ENCODE measurements around the gene PALLD. TPM values are rescaled to one million over a fixed set of nuclear protein-coding genes. Genes with fewer than 3 reads are reported as not detected.

Gene PALLD
- total RNA-seq, 1 donor from 2014 or later = 396 TPM

DNA sequence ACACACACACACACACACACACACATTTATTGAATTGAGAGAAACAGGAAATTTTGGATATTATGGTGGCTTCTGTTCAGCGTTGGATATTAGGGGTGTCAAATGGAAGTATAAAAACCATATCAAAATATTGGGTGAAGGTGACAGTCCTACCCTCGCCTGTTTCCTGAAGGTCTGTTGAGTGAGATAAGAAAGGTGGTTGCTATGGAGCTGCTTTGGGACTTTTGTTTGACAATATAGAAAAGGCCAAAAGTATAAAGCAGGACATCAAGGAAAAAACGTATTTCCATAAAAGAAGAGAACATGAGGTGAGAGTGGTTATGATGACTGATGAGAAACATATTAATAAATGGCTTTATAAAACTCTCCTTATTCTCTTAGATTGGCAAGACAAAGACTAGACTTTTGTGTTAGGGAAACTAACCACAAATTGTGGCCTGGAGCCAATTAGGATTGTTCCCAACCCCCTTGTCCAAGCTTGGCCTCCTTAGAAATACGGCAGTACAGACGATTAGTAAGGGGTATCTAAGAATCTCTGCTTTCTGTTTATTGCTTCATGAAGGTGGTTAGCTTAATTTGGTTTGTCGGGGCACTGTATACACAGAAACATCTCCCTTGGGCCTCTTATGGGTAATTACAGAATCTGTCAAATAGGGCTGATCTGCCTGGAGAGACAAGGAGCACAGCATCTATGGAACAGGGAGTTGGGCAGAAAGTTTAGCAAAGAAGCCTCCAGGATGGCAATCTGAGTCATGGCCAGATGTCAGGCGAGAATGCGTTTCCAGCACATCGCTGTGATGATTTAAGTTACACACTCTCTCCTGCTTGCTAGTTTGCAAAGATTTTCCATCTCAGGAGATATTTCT is 315.2 kb downstream of the PALLD start:
- DNase-seq (ENCODE audit: extremely low spot score, unreplicated experiment) = no peak
- Mint-ChIP-seq H3K36me3 (ENCODE audit: unreplicated experiment) (peaks cover 9% of the 10 kb centered on the region), H3K4me3 (ENCODE audit: unreplicated experiment) (peak overlapping the region; percentile 41), H3K4me1 (ENCODE audit: unreplicated experiment) (peaks cover 77% of the 10 kb centered on the region), H3K27ac (ENCODE audit: unreplicated experiment) (peak overlapping the region; percentile 95), H3K27me3 (ENCODE audit: unreplicated experiment) (no peaks in the 10 kb centered on the region), H3K9me3 (ENCODE audit: unreplicated experiment) (no peaks in the 10 kb centered on the region)
- TF ChIP-seq, protein P1, sequence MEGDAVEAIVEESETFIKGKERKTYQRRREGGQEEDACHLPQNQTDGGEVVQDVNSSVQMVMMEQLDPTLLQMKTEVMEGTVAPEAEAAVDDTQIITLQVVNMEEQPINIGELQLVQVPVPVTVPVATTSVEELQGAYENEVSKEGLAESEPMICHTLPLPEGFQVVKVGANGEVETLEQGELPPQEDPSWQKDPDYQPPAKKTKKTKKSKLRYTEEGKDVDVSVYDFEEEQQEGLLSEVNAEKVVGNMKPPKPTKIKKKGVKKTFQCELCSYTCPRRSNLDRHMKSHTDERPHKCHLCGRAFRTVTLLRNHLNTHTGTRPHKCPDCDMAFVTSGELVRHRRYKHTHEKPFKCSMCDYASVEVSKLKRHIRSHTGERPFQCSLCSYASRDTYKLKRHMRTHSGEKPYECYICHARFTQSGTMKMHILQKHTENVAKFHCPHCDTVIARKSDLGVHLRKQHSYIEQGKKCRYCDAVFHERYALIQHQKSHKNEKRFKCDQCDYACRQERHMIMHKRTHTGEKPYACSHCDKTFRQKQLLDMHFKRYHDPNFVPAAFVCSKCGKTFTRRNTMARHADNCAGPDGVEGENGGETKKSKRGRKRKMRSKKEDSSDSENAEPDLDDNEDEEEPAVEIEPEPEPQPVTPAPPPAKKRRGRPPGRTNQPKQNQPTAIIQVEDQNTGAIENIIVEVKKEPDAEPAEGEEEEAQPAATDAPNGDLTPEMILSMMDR (IDR thresholded peaks at IDR 0.05) = no peak

DNA sequence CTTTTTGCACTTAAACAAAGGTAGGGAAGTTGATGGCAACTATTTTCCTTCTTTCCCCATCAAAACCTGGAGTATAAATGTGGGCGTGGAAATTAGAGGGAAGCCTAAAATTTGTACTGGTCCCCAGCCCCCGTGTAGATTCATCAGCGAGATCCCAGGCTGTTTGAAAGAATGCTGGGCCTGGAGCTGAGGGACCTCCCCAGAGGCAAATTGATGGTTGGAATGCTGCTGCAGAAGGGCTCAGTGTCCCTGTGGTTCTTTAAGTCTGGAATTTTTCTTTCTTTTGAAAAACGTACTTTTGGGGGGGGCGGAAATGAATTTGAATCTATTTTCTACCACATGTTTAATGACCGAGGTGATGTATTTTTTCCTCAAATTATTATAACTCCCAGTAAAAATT is 316.0 kb downstream of the PALLD start:
- Mint-ChIP-seq H3K4me3 (ENCODE audit: unreplicated experiment) (peak overlapping the region; percentile 41), H3K4me1 (ENCODE audit: unreplicated experiment) (peaks cover 85% of the 10 kb centered on the region)
- no peak for DNase-seq (ENCODE audit: extremely low spot score, unreplicated experiment)

DNA sequence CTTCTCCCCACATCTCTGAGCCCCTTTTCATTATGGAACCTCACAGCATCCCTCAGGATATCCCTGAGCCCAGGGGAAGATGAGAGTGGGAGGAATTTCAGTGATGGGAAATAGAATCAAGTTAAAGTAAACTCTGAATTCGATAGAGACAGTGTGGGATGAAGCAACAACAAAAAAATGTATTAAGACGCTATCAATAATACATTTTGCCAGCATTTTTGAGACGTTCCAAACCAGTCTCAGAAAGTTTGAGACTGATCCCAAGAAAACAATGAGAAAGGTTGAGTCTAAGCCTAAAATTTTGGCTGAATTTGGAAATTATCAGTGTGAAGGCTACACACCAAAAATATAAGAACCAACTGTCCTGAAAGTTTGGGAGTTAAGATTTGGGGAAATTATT is 317.0 kb downstream of the PALLD start:
- TF ChIP-seq, protein P1 (IDR thresholded peaks at IDR 0.05) = no peak
- peaks cover 9% of the 10 kb centered on the region for H3K36me3 Mint-ChIP-seq (ENCODE audit: unreplicated experiment)
- peak overlapping the region; percentile 95 for H3K27ac Mint-ChIP-seq (ENCODE audit: unreplicated experiment)
- peaks cover 90% of the 10 kb centered on the region for H3K4me1 Mint-ChIP-seq (ENCODE audit: unreplicated experiment)
- H3K4me3 Mint-ChIP-seq (ENCODE audit: unreplicated experiment) = no peak overlapping the region
- H3K9me3 Mint-ChIP-seq (ENCODE audit: unreplicated experiment) = no peaks in the 10 kb centered on the region
- no peak for DNase-seq (ENCODE audit: extremely low spot score, unreplicated experiment)
- no peaks in the 10 kb centered on the region for H3K27me3 Mint-ChIP-seq (ENCODE audit: unreplicated experiment)

More for the DNA sequence above, 316.0 kb downstream of the PALLD start:
- TF ChIP-seq, protein P1 (IDR thresholded peaks at IDR 0.05) = no peak
- peak overlapping the region; percentile 95 for H3K27ac Mint-ChIP-seq (ENCODE audit: unreplicated experiment)
- no peaks in the 10 kb centered on the region for H3K9me3 Mint-ChIP-seq (ENCODE audit: unreplicated experiment)
- peaks cover 9% of the 10 kb centered on the region for H3K36me3 Mint-ChIP-seq (ENCODE audit: unreplicated experiment)
- no peaks in the 10 kb centered on the region for H3K27me3 Mint-ChIP-seq (ENCODE audit: unreplicated experiment)

DNA sequence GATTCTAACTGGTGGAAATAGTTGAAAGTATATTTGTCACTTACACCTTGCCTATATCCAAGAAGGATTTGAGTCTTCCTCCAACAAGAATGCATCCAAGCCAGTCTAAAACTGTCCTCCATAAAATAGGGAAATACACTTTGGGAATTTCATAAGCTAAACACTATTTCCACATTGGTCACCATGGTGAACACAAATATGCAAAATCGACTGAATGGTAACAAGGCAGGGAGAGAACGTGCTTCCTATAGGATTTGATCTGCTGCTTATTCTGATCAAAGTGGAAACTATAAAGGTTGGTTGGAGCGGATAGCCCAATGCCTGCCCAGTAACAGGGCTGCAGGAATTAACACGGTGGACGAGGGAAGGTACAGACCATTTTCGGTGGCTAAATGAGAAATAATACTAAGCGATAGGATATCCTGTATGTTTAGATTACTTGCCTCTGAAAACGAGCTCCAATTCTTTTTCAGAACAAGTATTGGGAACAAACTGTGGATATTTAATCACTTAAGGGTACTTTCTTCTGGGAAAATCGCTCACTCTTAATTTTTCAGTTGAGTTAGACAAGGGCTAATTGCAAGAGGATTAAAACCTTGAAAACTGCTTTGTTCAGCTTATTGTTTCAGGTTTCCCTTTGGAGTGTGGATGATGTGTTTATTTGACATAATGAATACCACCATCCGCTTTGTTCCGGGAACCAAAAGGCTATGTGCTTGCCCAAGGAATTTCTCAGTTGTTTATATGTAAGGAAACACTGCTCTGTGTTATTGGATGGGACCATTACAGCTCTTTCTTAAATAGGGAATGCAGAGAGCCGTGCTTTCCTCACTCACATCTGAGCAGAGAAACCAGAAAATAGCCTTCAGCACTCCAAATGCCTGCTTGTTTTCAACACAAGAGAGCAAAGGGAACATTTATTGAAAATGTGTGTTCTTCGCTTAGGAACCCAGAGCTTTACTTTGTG is 318.8 kb downstream of the PALLD start:
- TF ChIP-seq, protein P1 (IDR thresholded peaks at IDR 0.05) = no peak
- Mint-ChIP-seq H3K36me3 (ENCODE audit: unreplicated experiment) (peaks cover 2% of the 10 kb centered on the region), H3K9me3 (ENCODE audit: unreplicated experiment) (no peaks in the 10 kb centered on the region), H3K27me3 (ENCODE audit: unreplicated experiment) (no peaks in the 10 kb centered on the region), H3K4me3 (ENCODE audit: unreplicated experiment) (no peak overlapping the region), H3K4me1 (ENCODE audit: unreplicated experiment) (peaks cover 86% of the 10 kb centered on the region), H3K27ac (ENCODE audit: unreplicated experiment) (peak overlapping the region; percentile 95)
- no peak for DNase-seq (ENCODE audit: extremely low spot score, unreplicated experiment)

Data from osteocyte (in vitro differentiated cells).